GM15510 (cell line): ENCODE measurements around the gene RTCA.

Experiments
- POLR2A ChIP-seq: IDR thresholded peaks from 3 replicates; pipeline ENCODE4 v1.6.1; 2011; ENCODE audit warnings: borderline replicate concordance; ENCODE audit not compliant: insufficient read length; ENCODE audit errors: extremely low read depth

Gene RTCA

DNA sequence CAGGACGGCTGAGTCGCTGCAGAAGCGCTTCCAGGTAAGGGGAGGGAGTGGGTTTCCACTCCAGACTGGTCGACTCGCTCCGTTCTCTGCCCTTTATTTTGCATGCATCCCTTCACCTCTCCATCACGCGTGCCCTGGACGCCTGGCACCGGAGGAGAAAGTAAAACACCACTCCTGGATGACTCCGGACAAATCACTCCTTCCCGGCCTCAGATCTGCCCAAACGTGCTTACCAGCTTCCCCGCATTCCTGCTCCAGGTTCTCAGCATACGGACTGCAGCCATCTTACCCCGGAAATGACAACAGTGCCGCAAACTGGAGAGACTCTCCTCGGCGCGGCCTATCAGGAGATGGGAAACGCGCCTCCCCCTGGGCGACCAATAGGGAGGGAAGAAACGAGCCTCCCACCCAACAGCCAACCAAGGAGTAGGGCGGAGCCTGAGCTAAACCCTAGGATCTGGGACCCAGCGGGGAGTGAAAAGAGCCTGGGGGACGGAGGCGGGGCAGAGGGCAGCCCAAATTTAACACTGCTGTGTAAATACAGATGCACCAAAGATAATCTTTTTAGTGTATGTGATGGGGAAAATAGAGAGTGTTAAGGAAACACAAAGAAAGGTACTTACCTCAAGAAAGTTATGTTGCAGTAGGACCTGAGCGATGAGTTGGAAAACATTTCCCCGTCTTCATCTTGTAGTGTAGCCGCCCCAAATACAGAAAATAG lies 16.3 kb upstream of the RTCA start, which contains the start of gene DBT:
TSS of gene DBT (minus strand) at position 298 of the 721 bp plus-strand sequence. CDS start at position 284, 14 bp downstream.
- peak; percentile 90 for TF ChIP-seq POLR2A

DNA sequence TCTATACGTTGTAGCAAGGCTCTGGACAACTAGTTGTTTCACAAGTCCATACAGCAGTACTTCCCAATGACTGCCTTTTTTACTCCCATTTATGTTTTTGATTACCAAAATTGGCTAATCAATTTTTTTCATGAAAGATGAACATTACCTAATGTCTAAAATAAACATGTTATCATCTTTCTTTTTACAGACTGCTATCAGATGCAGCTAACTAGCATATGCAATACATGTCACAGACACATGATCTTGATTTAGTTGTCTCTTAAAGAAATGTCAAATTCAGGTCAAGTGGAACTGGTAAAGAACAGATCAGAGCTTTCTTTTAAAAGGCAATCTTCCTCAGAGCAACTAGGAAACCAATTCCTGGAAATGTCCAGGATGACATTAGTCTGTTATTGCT lies 15.8 kb upstream of the RTCA start:
- no peak for TF ChIP-seq POLR2A

DNA sequence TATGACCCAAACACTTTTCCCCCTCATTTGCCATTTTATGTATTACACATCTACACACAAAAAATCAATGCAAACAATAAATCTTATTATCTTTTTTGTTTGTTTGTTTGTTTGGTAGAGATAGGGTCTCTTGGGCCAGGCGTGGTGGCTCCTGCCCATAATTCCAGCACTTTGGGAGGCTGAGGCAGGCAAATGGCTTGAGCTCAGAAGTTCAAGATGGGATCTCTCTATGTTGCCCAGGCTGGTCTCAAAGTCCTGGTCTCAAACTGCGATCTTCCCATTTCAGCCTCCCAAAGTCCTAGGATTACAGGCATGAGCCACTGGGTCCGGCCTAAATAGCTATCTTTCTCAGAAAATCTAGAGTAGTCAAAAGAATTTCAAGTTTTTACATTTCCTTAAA lies 15.2 kb upstream of the RTCA start:
- TF ChIP-seq POLR2A: no peak

DNA sequence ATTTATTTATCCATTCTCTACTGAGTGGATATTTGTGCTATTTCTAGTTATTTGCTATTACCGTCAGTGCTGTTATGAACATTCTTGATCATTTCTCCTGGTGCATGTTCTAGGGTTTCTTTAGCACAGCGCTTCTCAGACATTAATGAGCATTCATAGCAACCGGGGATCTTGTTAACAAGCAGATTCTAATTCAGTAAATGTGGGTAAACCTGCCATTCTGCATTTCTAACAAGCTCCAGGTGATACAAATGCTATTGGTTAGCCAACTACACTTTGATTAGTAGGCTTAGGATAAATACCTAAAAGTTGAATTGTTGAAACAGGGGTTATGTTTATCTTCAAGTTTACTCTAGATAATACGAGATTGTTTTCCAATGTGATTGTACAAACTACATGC lies 13.1 kb upstream of the RTCA start:
- no peak for TF ChIP-seq POLR2A

DNA sequence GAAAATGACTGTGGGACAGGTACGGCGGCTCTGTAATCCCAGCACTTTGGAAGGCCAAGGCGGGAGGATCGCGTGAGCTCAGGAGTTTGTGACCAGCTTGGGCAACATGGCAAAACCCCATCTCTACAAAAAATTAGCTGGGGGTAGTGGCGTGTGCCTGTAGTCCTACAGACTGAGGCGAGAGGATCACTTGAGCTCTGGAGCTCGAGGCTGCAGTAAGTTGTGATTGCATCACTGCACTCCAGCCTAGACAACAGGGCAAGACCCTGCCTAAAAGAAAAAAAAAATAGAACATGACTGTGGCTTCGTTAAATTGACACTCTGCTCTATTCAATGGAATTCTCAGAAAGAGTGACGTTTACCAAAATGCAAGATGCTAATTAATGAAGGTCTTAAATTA lies 12.5 kb upstream of the RTCA start:
- no peak for TF ChIP-seq POLR2A

DNA sequence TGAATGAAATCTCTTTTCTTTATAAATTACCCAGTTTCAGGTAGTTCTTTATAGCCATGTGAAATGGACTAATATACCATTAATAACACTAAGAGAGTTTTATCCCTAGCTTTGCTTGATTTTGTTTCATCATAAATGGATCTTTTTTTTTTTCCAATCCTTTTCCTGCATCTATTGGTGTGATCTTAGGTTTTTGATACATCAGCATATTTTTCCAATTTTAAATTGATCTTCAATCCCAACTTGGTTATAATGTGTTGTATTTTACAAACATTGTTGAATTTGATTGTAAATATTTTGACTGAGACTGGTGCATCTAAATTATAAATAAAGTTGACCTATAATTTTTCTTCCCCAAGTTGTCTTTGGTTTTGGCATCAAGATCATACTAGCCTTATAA lies 4.3 kb upstream of the RTCA start:
- TF ChIP-seq POLR2A: no peak

DNA sequence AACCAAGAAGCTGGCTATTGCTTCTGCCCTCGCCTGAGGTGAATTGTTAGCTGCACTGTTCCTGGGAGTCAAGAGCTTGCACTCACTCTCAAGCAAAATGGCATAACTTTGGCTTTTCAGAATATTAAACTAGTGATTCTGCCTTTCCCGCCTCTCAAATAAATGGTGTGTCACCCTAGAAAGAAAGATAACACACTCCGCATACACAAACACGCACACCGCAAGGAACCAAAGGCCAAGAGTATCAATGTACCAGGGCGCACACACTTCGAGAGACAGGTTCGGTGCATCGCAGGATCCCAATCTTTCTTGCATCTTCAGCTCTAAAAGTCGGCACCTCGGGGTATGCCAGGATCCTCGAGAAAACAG lies 470 bp upstream of the RTCA start:
- no peak for TF ChIP-seq POLR2A

DNA sequence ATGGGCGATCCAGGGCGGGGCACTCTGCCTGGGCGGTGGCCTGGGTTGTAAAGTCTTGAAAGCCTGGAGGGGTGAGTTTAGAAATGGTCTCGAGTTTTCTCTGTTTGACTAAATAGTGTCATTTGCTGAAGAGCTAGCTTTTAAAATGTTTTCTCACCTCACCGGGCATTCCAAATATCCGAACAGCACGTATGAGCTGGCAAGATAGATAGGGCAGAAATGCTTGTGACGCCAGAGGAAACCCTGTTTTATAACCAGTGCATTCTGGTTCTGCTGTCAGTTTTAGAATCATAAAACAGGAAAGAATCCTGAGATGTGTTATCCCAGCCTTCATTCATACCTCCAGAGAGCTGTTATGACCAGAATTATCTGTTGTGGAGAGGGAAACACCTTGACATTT lies 725 bp downstream of the RTCA start:
- TF ChIP-seq POLR2A: no peak

DNA sequence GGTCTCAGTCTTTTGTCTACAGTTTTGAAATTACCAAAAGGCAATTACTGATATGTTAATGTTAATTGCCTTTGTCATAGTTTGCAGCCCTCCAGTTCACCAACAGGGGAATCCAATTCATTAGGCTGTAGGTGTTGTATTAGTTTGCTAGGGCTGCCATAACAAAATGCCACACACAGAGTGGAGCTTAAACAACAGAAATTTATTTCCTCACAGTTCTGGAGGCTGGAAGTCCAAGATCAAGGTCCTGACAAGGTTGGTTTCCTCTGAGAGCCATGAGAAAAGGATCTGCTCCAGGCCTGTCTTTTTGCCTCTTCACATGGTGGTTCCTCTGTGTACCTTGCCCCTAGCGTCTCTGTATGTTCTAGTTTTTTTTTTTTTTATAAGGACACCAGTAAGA lies 1.3 kb downstream of the RTCA start:
- no peak for TF ChIP-seq POLR2A

DNA sequence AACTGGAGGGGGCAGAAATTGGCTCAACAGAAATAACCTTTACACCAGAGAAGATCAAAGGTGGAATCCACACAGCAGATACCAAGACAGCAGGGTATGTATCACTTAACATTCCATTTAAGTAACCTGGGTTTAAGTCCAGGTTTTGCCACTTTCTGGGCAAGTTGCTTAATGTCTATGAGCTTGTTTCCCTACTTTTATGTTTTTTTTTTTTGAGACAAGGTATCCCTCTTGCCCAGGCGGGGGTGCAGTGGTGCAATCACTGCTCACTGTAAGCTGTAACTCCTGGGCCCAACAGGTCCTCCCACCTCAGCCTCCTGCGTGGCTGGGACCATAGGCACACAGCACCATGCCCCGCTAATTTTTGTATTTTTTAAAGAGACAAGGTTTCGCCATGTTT lies 2.2 kb downstream of the RTCA start:
- TF ChIP-seq POLR2A: no peak

DNA sequence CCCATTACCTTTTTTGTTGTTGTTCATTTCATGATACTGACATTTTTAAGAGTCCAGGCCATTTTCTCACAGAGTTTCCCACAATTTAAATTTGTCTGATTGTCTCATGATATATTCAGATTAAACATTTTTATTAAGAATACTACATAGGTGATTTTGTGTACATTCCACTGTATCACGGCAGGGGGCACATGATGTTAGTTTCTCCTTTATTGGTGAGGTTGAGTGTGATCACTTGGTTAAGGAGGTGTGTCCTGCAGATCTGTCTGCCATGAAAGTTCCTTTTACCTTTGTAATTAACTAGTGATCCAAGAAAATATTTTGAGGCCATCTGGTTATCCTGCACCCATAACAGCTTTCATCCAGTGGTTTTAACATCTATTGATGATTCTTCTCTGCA lies 11.8 kb downstream of the RTCA start:
- no peak for TF ChIP-seq POLR2A

DNA sequence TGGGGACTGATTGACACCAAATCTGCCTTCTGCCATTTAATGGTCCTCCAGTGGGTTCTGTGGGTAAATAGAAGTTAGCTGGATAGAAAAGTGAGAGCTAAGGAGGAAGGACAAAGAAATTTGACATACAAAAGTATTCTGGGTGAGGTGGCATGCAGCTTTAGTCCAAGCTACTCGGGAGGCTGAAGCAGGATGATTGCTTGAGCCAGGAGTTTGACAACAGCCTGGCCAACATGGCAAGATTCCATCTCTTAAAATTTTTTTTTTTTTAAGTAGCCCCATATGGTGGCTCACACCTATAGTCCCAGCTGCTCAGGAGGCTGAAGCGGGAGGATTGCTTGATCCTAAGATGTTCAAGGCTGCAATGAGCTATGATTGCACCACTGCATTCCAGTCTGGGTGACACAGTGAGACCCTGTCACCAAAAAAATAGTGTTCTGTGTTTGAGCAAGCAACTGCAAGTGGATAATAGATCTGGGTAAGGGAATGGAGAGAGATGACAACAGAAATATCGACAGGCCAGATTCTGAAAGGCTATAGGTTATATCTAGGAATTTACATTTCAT lies 13.4 kb downstream of the RTCA start:
- no peak for TF ChIP-seq POLR2A

DNA sequence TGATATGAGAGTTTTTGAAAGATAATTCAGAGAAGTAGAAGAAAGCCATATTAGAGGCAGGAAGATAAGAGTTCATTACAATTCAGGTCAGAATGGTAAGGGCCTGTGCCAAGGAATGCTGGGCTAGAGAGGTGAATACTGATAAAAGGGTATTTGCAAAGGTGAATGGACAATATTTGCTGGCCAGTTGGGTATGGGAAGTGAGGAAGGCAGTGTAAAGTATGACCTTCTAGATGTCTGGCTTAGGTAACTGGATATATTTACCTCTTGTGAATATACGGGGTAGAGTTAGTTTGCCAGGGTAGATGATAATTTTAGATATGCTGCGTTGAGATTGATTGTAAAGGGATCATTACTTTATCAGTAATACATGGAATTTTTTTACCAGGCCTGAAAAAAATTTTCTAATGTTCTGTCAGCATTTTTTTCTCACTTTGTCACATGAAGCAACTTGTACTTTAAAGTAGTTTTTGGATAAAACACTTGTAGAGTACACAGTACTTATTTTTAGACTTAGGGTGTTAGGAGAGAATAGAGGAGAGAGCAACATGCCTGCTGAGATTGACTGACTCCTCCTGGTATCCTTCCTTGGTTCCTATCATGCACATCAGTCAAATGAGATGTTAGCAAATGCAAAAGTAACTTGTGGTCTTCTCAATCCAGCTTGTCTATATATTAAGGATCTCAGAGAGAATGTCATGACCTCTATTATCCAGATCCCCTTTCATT lies 14.1 kb downstream of the RTCA start:
- TF ChIP-seq POLR2A: no peak

DNA sequence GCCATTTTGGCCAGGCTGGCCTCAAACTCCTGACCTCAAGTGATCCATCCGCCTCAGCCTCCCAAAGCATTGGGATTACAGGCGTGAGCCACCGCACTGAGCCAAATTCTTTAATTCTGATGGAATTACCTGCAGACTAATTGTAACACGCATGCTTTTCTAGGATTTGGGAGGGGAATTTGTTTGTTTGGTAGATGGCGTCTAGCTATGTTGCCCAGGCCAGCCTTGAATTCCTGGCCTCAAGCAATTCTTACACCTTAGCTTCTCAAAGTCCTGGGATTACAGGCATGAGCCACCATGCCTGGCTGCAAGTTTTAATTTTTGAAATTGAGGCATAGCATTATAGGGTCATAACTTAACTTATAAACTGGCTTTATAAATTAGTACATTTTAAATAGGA lies 18.6 kb downstream of the RTCA start:
- TF ChIP-seq POLR2A: no peak

DNA sequence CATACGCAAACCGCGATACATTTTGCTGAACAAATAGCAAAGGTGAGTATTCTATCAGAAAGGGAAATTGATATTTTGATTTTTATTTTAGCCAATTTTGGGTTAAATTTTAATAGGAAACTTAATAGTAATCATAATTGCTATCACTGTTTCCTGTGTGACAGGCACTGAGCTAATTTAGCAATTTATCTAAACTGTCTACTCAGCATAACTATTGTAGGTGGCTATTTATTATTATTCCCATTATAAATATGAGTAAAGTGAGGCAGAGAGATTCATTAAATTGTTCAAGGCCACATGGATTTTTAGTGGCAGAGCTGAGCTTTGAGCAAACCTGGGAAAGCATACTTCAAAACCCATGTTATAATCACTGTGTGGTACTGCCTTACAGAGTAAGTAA lies 21.1 kb downstream of the RTCA start:
- no peak for TF ChIP-seq POLR2A

DNA sequence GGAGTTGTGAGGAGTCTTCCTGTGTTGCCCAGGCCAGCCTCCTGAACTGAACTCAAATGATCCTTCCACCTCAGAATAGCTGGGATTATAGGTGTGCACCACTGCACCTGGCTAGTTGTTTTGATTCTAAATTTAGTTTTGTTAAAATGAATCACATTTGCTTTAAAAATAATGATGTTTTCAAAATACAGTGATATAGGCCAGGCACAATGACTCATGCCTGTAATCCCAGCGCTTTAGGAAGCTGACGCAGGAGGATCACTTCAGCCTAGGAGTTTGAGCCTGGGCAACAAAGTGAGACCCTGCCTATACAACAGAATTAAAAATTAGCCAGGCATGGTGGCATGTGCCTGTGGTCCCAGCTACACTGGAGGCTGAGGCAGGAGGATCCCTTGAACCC lies 24.3 kb downstream of the RTCA start:
- TF ChIP-seq POLR2A: no peak
